ENCODE data around the gene SLC35F1. TPM values are rescaled to one million over a fixed set of nuclear protein-coding genes. Genes with fewer than 3 reads are reported as not detected.
"Not testable (repeated sequence)": the region's sequence is repeated elsewhere in the genome, so short reads cannot be mapped to it uniquely, and the experiment has no call there.

The SLC35F1 gene
- not detected for total RNA-seq

GRCh38 chr6:117906958-117907600 lies at the start of gene SLC35F1:
Gene SLC35F1 (plus strand): TSS chr6:117907264.
- Histone ChIP-seq H3K27me3 (no peaks in the 10 kb centered on the region), H3K4me1 (peaks cover 0 to 9% of the 10 kb centered on the region in 2 donors), H3K36me3 (no peaks in the 10 kb centered on the region), H3K4me3 (peak within 1 kb of the TSS; percentile 67 to 78), H3K27ac (no peak within 1 kb of the TSS), H3K9me3 (no peaks in the 10 kb centered on the region)
- intact Hi-C loops (cut with DNase I) = no loop called here
- DNase-seq (ENCODE audit: low spot score in 2 of 2) = no peak
- TF ChIP-seq CTCF (IDR thresholded peaks at IDR 0.05) = no peak

GRCh38 chr6:117858601-117859000 lies 48.5 kb upstream of the SLC35F1 start:
- intact Hi-C loops (cut with DNase I); DNase-seq (ENCODE audit: low spot score in 2 of 2); H3K36me3 ChIP-seq; H3K4me1 ChIP-seq; H3K9me3 ChIP-seq; H3K27ac ChIP-seq; H3K4me3 ChIP-seq; H3K27me3 ChIP-seq: not testable (repeated sequence)

- no peak for TF ChIP-seq CTCF (IDR thresholded peaks at IDR 0.05)
Measured at GRCh38 chr6:117861545-117861944, 45.5 kb upstream of the SLC35F1 start.

GRCh38 chr6:117866561-117866960 lies 40.5 kb upstream of the SLC35F1 start:
- no peaks in the 10 kb centered on the region for H3K9me3 ChIP-seq
- TF ChIP-seq CTCF (IDR thresholded peaks at IDR 0.05) = no peak
- H3K36me3 ChIP-seq = no peaks in the 10 kb centered on the region
- H3K4me1 ChIP-seq = no peaks in the 10 kb centered on the region
- no peak overlapping the region for H3K4me3 ChIP-seq
- H3K27ac ChIP-seq = no peak overlapping the region
- DNase-seq (ENCODE audit: low spot score in 2 of 2) = no peak
- intact Hi-C loops (cut with DNase I) = no loop called here
- no peaks in the 10 kb centered on the region for H3K27me3 ChIP-seq

More at GRCh38 chr6:117861545-117861944, 45.5 kb upstream of the SLC35F1 start:
- Histone ChIP-seq H3K4me3 (no peak overlapping the region), H3K9me3 (no peaks in the 10 kb centered on the region), H3K27me3 (no peaks in the 10 kb centered on the region), H3K4me1 (no peaks in the 10 kb centered on the region), H3K27ac (no peak overlapping the region), H3K36me3 (no peaks in the 10 kb centered on the region)
- no peak for DNase-seq (ENCODE audit: low spot score in 2 of 2)
- intact Hi-C loops (cut with DNase I) = no loop called here

- Histone ChIP-seq H3K27me3 (no peaks in the 10 kb centered on the region), H3K36me3 (no peaks in the 10 kb centered on the region), H3K27ac (no peak overlapping the region), H3K4me1 (no peaks in the 10 kb centered on the region), H3K9me3 (no peaks in the 10 kb centered on the region), H3K4me3 (no peak overlapping the region)
- intact Hi-C loops (cut with DNase I) = no loop called here
- TF ChIP-seq CTCF (IDR thresholded peaks at IDR 0.05) = no peak
- DNase-seq (ENCODE audit: low spot score in 2 of 2) = no peak
Measured at GRCh38 chr6:117870486-117871242, 36.4 kb upstream of the SLC35F1 start.

GRCh38 chr6:117880824-117881223 lies 26.2 kb upstream of the SLC35F1 start:
- H3K4me3 ChIP-seq = no peak overlapping the region
- TF ChIP-seq CTCF (IDR thresholded peaks at IDR 0.05) = no peak
- no peaks in the 10 kb centered on the region for H3K4me1 ChIP-seq
- intact Hi-C loops (cut with DNase I) = no loop called here
- H3K36me3 ChIP-seq = no peaks in the 10 kb centered on the region
- H3K27ac ChIP-seq = no peak overlapping the region
- DNase-seq (ENCODE audit: low spot score in 2 of 2) = no peak
- H3K27me3 ChIP-seq = no peaks in the 10 kb centered on the region
- H3K9me3 ChIP-seq = no peaks in the 10 kb centered on the region
